ENCODE measurements around the gene KCNQ1OT1.

DNA sequence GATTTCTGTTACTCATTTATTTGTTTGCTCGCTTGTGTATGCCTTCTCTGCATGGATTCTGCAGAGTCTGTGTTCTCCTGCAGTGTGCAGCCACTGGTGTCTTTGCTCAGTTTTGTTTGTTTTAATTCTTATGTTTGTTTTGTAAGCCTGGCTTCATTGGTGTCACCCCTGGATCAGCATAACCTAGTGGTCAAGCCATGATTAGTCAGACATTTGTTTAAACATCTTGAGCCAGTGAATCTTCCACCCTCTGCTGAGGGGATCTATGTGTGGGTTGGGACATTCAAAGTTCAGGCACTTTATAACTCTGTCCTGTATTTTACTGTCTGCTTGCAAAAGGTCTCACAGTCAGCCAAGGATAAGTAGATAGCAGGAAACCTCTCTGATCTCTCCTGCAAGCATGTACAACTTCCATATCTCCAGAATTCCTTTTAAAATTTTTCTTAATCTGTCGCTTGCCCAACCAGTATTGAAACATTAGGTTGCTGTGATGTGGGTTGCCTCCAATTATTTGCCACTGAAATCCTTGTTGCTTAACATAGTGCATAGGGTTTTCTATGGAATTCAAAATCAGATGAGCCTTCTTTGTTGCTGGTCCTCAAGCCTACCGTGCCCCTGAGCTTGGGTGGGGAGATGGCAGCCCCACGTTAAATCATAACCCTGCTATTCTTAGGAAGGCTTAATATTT is 86.8 kb downstream of the KCNQ1OT1 start:
- no peak for TF ChIP-seq CTCF (IDR thresholded peaks at IDR 0.05)
- no peak for TF ChIP-seq EP300 (IDR thresholded peaks at IDR 0.05)
- no peak for TF ChIP-seq POLR2A (IDR thresholded peaks at IDR 0.05)
- peak in 1 of 3 donors; percentile 23 for TF ChIP-seq POLR2AphosphoS5 (IDR thresholded peaks at IDR 0.05)
